GM21528 (cell line): ENCODE data around the gene CD55.

Experiments
- ATAC-seq: cut with Tn5 transposase; IDR thresholded peaks from one replicate; pipeline ENCODE4 v1.9.1; 2021; ENCODE audit warnings: mild to moderate bottlenecking, moderate library complexity; ENCODE audit not compliant: unreplicated experiment, low FRiP score

CD55 gene

DNA sequence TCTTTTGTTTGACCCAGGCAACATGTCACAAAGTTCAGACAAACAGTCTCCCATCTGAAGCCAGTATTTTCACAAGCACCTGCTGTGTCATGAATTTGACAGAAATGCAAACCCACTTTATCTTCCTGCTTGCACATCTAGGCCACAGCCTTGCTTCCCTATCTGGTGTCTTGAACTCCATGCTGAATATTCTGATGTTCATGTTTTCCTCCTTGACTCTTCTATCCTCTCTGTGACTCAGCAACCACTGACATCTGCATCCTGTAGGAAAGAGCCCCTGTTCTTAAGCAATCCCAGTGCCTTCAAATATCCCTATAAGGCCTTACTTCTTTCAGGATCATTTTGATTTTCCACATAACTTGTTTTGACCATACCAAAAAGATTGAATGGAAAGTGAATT is 6.5 kb downstream of the CD55 start:
- no peak for ATAC-seq

DNA sequence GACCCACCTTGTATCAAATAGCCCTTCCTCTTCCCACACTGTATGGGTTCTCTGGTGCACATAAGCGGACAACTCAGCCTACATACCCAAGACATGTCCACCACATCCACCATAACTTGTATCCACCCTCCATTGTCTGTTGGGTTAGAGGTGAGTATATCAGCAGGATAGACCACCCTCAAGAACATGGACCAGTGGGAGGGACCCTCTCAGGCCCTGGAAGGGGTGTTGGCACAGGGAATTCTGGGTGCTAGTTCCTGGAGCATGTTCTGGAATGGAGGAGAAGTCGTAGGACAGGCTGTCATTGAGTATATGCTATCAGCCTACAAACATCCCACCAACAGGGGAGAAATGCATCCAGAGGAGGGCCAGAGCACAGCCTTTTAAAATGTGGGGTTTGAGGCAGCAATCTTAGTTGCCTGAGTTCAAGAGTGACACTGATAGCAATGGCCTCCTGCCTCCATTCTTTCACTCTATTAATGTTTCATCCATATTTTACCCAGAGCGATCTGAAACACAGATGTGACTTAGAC is 7.5 kb downstream of the CD55 start:
- no peak for ATAC-seq

DNA sequence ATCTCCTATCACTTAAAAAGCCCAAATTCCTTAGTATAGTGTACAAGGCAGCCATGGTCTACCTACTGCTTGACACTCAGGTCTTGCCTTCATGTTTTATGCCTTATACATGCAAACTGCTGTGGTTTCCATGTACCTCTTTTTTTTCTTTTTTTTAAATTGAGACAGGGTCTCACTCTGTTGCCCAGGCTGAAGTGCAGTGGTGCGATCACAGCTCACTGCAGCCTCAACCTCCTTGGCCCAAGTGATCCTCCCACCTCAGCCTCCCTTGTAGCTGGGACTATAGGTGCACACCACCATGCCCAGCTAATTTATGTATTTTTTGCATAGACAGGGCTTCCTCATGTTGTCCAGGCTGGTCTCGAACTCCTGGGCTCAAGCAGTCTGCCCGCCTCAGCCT is 8.0 kb downstream of the CD55 start:
- ATAC-seq, result no peak

DNA sequence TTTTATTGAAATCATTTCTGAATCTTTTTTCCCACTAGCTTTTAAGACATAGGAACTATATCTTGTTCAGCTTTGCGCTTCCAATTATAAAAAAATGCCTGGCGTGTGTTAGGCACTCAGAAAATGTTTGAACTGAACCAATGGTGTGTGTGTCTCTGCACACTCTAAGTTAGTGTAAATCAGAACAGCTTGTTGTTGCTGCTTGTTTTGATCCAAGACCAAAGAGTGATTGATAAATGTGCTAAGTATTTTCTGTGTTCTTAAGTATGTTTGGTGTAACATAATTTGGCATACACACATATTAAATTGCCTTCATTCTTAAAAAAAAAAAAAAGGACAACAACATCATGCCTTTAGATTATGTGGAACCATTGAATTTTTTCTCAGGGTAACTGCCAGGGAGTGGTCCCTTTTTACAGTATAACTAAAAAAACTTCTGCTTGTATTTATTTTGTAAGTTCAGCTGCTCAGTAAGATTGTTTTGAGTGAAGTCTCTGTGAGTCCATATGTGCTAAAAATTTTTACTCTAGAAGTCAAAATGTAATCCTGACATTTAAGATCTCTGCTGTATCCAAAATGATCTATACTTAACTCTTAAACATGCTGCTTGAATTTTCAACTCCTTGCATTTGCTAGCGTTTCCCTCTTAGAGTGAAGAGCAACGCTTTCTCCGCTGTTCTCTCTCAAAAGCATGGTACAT is 8.7 kb downstream of the CD55 start:
- no peak for ATAC-seq

DNA sequence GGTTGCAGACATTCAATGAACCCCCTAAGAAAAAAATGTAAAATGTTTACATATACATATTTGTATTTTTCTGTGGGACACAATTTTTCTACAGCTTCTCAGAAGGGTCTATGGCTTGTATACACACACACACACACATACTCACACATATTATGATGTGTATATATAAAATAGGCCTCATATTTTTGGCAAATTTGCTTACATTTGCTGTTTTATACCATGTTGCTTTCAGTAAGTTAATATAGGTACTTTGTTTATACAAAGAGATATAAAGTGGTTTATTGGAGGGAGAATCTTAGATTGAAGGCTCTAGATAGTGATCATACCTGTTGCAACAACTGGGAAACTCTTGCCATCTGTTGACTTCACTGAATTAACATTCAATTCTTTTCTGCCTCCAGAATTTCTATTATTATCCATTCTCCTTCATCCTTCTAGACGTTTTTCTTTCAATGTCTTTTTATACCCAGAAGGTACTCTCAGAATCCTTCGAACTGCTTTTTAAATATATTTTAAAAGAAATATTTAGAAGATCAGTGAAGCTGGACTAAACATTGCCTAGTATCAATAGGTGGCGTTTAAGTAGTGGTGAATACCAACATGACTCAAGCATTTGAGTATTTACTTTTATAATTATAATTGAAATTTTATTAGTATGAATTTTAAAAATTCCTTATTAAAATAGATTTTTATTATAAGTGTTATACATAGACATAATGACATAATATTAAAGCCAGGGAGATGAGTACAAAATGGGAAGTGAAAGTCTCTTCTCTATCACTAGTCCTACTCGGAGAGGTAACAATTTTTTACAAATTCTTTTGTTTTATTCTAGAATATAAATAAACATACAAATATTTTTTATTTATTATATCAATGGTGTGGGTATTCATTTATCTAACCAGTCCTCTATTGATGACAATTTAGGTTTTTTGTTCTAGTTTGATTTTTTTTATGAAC is 10.2 kb downstream of the CD55 start:
- no peak for ATAC-seq

DNA sequence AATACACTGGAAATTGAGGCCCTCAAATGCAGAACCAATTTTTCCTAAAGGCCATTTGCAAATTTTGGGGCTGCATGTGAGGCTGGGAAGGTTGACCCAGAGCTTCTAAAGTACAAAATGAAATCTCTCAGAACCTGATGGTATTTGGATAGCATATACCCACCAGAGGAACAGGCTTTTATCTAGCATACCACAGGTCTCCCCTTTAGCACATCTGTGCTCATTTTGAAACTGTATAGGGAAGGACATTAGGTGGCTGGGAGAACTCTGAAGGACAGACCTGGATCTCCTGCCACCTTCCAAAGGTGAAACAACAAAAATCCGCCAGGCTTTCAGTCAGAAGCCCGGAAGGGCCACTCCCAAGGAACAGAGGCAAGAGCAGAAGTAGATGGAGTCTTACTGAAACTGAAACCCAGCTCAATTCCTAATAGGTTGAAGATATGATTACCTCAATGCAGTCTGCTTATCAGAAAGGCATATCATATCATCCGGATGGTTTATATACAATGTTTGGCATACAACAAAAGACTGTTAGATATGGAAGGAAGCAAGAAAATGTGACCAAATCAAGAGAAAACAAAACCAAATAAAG is 11.6 kb downstream of the CD55 start:
- ATAC-seq, result no peak

DNA sequence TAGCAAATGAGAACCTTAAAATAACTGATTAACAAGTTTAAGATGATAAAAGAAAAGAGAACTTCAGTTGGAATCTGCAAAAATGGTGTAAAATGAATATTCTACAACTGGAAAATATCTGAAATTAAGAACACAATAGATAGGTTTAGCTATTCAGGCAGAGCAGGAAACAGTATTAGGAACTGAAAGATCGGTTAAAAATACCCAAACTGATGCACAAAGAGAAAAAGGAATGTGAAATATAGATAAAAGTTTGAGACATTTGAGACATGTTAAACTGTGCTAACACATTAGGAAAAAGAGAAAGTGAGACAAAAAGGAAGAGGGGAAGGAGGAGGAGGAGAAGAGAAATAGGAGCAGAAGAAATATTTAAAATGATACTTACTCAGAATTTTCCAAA is 12.1 kb downstream of the CD55 start:
- no peak for ATAC-seq

DNA sequence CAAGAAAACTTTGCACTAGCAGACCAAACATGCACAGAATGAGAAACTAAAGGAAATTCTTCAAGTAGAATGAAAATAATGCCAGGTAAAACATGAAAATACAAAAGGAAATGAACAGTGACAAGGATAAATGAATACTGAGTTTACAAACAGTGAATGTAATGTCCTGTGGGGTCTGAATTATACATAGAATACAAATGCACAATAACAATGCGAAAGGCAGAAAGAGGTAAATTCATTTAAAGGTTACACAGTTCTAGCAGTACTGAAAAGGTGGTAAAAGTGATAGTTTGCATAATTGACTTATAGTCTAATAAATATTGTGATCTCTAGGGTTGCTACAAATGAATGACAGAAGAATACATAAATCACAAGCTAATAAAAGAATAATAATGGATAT is 12.9 kb downstream of the CD55 start:
- no peak for ATAC-seq

DNA sequence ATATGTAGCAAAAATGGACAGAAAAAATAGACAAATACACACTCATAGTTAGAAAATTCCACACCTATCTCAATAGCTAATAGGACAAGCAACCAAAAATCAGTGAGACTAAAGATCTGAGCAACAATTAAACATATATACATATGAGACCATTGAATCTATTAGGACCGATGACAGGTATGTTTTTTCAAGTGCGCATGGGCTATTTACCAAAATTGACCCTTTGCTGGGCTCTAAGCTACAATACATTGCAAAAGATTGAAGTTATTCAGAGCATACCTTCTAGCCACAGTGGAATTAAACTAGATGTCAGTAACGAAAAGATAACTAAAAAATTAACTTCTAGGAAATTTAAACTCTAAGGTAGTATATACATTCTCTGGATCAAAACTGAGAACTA is 13.7 kb downstream of the CD55 start:
- ATAC-seq, result no peak

DNA sequence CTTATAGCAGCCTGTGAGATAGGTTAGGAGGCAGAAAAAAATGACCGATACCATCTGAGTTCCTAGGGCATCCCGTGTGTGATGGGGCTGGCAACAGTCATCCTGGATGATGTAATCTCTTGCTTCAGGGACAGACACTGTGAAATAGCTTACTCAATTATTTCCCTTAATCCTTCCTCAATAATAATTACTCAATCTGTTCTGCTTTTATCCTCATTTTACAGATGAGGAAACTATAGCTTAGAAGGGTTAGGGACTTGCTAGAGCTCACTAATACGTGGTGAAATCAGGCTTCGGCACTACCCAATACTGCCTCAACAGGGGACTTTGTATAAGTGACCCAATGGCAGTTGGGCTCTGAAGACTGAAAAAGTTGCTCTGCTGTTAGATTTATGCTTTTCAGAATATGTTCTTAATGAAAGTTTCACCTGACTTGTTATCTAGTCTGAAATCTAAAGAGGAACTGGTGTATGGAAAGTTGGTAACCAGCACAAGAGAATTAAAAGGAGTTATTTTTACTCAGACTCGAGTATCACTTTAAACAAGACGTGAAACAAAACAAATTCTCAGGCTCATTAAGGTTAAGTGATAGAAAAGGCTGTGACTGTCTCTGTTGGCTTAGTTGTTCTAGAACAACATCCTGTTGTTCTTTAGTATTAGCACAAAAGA is 14.4 kb downstream of the CD55 start:
- ATAC-seq, result peak; percentile 69

DNA sequence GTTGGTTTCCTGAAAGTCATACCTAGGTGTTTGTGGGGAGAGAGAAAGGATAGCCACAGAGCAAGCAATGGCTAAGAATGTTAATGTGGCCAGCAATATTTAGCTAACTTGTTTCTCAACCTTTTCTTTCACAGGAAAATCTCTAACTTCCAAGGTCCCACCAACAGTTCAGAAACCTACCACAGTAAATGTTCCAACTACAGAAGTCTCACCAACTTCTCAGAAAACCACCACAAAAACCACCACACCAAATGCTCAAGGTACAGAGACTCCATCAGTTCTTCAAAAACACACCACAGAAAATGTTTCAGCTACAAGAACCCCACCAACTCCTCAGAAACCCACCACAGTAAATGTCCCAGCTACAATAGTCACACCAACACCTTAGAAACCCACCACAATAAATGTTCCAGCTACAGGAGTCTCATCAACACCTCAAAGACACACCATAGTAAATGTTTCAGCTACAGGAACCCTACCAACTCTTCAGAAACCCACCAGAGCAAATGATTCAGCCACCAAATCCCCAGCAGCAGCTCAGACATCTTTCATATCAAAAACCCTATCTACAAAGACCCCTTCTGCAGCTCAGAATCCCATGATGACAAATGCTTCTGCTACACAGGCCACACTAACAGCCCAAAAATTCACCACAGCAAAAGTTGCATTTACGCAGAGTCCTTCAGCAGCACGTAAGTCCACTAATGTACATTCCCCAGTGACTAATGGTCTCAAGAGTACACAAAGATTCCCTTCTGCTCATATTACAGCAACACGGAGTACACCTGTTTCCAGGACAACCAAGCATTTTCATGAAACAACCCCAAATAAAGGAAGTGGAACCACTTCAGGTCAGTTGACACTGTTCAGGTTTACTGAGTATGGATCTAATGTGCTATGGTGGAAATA is 15.3 kb downstream of the CD55 start:
- ATAC-seq, result peak; percentile 61

DNA sequence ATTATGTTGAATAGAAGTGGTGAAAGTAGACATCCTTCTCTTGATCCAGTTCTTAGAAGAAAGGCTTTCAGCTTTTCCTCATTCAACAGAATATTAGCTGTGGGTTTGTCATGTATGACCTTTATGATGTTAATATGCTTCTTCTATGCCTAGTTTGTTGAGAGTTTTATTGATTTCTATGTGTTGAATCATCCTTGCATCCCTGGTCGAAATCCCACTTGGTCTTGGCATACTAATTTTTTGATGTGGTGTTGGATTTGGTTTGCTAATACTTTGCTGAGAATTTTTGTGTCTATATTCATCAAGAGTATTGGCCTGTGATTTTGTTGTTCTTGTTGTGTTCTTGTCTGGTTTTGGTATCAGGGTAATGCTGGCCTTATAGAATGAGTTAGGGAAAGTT is 20.9 kb downstream of the CD55 start:
- ATAC-seq, result no peak

DNA sequence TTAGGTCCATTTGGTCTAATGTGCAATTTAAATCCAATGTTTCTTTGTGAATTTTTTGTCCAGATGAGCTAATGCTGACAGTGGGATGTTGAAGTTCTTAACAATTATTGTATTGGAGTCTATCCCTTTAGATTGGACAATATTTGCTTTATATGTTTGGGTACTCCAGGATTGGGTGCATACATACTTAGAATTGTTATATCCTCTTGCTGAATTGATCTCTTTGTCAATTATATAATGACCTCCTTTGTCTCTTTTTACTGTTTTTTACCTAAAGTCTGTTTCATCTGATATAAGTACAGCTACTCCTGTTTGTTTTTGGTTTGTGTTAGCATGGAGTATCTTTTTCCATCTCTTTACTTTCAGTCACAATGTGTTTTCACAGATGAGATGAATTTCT is 22.2 kb downstream of the CD55 start:
- ATAC-seq, result no peak

DNA sequence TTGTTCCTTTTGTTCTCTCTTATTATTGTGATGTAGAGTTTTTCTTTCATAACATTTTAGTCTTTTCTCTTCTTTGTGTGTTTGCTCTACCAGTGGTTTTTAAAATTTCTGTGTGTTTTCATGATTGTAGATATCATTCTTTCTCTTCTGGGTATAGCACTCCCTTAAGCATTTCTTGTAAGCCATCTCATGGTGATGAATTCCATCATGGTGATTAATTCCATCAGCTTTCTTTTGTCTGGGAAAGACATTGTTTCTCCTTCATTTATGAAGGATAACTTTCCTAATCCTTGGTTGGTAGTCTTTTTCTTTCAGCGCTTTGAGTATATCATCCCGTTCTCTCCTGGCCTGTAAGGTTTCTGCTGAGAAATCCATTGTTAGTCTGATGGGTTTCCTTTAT is 22.7 kb downstream of the CD55 start:
- ATAC-seq, result no peak

DNA sequence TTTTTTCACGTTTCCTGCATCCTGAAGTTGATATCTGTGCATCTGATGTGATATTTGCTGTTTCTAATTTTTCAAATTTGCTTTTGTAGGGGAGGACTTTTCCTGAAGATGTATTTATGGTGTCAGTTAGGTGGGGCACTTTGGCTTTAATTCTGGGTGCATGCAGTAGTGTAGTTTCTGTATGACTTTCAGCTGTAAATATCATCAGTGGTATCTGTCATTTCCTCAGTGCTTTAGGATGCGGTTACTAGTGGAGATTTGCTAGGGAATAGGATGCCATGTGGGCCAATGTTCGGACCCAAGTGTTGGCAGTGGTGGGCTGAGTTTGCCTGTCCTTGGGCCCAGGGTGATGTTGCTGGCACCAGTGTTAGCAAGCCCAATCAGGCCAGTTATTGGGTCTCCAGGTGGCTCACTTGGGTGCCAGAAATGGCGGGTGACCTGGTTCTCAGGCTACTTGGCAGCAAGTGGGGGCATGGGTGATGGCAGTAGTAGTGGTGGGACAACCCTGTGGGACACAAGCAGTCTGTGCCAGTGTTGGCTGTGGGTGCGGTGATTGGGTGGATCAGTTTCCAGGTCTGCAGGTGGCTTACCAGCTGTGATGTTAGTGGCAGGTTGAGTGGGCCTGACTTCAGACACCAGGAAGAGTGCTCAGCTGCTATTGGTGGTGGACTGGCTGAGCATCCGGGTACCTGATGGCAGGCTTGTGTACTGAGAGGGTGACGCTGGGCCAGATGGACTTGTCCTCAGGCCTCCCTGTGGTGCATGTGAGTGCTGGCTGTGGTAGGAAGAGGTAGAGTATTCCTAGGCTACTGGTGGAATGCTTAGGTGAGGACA is 24.4 kb downstream of the CD55 start:
- ATAC-seq, result no peak

DNA sequence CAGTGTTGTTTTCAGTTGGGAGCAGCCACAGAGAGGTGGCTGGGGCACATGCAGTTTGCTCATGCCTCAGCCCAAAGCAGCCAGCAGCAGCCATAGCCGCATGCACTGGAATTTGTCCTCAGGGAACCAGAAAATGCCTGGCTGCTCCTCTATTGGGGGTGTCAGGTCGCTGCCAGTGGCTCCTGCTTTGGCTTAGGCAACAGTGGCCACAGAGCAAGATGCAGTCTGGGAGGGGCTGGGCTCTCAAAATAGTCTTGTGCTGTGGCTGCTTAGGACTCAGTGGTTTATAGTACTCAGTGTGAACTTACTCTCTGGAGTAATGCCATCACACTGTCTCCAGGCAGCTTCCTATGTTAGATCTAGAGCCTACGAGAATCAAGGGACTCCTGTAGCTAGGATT is 25.0 kb downstream of the CD55 start:
- ATAC-seq, result no peak

DNA sequence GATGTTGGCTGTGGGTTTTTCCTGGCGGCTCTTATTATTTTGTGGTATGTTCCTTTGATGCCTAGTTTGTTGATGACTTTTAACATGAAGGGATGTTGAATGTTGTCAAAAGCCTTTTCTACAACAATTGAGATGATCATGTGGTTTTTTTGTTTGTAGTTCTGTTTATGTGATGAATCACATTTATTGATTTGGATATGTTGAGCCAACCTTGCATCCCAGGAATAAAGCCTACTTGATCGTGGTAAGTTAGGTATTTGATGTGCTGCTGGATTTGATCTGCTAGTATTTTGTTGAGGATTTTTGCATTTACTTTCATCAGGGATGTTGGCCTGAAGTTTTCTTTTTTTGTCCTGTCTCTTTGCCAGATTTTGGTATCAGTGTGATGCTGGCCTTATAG is 28.5 kb downstream of the CD55 start:
- ATAC-seq, result no peak

DNA sequence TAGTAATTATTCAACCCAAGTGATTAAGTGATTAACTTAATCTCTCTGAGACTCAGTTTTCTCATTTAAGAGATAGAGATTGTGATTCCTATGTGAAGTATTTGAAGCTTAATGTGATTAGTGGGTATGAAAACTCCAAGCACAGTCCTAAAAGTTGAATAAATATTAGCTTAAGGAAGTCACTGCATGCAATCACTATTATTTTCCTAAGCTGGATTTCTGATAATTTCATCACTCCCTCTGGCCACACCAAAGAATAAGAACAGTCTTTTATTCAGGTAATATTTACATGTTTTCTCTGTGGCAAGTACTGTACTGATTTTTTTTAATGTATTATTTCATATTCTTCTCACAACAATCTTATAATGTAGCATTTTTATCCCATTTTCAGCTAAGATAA is 31.1 kb downstream of the CD55 start:
- no peak for ATAC-seq

DNA sequence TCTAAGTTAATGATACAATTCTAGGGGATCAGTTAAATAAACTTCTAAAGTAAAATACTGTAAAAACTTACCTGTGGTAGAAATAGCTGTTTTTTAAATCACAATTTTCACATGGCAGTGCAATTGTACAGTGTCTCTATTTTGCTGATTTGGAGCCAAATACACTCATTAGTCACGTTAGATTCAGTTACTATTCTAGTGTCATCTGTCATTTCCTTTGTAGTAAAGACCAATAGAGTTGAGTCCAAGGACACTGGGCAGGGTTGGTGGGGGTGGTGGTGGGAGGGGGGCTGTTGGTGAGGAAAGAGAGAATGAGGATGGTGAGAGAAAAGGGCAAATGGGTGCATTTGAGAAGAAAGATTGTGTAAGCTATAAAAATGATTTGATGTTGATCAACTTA is 33.6 kb downstream of the CD55 start:
- ATAC-seq, result no peak
